ENCODE results near the gene SAE1.
A peak's percentile ranks its signal among the peaks of the same experiment; 100 is the strongest.
"Not testable (repeated sequence)": the region's sequence is repeated elsewhere in the genome, so short reads cannot be mapped to it uniquely, and the experiment has no call there.

Gene SAE1

DNA sequence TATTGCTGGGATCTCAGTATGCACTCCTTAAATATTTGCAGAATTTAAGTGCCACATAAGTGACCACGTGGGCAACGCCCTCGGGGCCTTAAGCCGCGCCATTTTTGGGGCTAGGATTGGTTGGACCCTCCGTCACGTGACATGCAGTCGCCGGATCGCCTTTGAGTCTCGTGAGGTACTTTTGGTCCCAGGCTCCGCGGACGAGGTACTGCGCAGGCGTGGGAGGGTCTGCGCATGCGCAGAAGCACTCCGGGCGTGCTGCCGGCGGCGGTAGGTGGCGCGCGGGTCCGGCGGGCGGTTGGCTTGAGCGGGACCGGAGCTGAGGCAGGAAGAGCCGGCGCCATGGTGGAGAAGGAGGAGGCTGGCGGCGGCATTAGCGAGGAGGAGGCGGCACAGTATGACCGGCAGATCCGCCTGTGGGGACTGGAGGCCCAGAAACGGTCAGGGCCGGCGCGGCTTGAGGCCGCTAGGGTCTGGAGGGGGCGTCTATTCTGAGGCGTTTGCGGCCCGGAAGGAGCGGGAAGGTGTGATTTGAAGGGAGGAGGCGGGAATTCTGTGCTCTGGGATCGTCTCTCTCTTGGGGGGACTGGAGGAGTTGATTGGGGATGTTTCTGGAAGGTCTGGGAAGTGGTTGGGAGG, at the start of gene SAE1:
TSS of gene SAE1 (plus strand) at position 247 of the 639 bp plus-strand sequence. CDS start at position 343, 96 bp downstream.
- DNase-seq: peak; percentile 87

DNA sequence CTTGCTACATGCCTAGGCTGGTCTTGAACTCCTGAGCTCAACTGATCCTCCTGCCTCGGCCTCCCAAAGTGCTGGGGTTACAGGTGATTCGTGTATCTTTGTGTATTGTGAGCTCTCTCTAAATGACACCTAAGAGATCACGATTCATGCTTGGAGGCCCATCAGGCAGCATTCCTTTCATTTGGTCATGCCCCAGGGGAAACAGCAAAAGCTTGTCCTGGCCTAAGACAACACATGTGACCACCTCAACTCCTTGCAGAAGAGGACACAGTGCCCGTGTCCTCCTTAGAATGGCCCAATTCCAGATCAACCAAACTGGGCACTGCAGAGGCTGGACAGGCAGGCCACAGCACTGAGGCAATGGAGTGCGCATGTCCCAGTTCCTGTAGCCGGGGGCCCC, 49.5 kb upstream of the SAE1 start:
- no peak for DNase-seq

DNA sequence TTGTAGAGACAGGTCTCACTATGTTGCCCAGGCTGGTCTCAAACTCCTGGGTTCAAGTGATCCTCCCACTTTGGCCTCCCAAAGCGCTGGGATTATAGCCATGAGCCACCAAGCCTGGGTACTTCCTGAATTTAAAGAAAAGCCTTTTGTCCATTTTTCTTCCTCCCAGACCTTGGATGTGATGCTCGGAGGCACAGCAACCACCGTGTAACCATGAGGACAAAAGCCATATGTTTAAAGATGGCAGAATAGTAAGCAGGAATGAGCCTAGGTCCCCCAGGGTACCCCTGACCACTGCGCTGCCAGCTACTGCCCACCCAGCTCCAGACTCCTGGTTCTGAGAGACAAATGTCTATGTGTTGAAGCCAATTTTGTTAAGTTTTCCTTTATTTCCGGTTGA, 48.1 kb upstream of the SAE1 start:
- no peak for DNase-seq

GRCh38 chr19:47084879-47085439, 45.7 kb upstream of the SAE1 start:
- no peak for DNase-seq

DNA sequence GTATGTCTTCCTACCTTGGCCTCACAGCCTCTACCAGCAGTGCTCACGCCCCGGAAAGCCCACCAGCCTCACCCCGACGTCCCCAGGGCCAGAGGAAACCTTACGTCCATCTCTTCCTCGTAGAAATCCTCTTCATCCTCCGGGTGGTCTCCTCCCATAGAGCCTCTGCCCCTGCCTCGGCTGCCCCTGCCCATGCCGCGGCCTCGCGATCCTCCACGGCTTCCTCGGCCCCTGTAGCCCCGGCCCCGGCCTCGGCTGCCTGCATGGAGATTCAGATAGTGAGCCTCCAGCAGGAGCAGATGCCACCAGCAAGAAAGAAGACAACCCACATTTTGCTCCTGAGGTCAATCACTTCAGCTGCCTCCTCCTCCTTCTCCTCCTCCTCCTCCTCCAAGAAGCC, 44.4 kb upstream of the SAE1 start:
- no peak for DNase-seq

- DNase-seq: no peak
Observed at GRCh38 chr19:47089767-47090350, 40.8 kb upstream of the SAE1 start.

- DNase-seq: no peak
Observed at GRCh38 chr19:47093254-47093653, 37.4 kb upstream of the SAE1 start.

- DNase-seq: no peak
Observed at GRCh38 chr19:47093841-47094240, 36.8 kb upstream of the SAE1 start.

GRCh38 chr19:47094557-47095475, 35.8 kb upstream of the SAE1 start:
- DNase-seq: peak; percentile 97

- peak; percentile 92 for DNase-seq
Observed at GRCh38 chr19:47095476-47096099, 35.0 kb upstream of the SAE1 start.

DNA sequence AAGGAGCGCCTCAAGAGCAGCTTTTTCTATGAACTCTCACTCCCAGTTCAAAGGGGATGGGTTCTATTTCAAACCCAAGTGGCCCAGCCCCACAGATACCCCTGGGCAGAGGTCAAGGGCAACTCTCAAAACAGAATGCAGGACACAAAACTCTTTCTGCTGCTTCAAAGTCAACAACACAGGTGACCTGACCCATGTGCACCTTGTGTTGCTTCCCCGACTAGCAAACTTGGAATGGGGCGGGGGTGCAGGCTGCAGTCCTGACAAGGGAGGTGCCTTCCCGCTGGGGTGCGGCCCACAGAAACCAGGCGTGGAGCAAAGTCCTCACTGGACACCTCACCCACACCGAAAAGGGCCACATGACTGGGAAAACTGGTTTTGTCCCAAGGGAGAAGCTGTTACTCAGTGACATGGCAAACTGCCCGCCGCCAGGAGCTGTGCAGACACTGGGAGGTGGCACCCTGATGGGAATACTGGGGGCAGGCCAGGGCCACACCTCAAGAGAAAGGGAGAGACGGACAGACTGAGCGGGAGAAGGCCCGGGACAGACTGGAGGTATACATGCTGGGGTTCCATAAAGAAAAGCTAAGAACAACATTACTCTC, 34.4 kb upstream of the SAE1 start:
- DNase-seq: no peak

- no peak for DNase-seq
Observed at GRCh38 chr19:47096721-47097120, 33.9 kb upstream of the SAE1 start.

DNA sequence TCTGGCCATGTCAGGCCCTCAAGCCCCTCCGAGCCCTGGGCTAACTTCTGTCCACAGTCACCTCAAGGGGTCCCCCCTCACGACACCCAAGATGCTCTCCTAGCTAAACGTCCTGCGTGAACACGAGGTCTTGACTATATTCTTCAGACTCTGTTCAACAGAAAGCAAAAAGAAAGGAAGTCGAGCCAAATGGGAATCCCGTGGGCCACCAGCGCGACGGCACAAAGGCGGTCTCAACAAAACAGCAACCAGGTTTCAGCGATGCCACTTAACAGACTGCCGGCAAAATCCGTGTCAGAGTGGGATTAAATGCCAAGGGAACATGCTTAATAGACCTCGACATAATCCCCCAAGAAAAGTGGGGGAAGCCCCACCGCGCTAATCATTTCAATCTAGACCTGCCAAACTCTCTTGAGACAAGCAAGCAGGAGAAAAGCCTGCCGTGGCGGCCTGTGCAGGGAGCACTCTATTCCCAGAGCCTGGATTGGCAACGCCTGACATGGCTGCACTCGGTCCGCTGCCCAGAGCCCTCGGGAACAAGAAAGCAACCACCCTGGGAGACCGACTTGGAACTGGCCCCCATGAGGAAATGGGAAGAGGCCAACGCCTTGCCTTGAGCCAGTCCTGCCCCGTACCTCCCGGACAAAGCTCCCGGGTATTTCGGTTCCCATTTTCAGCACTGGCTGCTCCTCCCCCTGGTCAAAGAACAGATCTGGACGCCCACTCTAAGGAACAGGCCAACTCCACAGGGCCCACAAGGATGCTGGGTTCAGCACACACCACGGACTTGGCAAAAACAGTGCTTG, 33.0 kb upstream of the SAE1 start:
- no peak for DNase-seq

DNA sequence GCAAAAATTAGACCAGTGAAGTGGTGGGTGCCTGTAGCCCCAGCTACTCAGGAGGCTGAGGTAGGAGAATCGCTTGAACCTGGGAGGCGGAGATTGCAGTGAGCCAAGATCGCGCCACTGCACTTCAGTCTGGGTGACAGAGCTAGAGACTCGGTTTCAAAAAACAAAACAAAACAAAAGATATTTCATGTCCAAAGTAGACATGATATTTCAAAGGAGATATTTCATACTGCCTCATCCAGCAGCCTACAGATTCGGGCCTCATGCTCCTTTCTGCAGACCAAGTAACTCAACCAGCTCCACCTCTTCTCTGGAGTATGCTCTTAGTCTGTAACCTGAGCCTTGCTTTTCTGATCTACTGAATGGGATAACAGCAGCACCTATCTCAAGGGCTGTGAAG, 32.0 kb upstream of the SAE1 start:
- DNase-seq: no peak

DNA sequence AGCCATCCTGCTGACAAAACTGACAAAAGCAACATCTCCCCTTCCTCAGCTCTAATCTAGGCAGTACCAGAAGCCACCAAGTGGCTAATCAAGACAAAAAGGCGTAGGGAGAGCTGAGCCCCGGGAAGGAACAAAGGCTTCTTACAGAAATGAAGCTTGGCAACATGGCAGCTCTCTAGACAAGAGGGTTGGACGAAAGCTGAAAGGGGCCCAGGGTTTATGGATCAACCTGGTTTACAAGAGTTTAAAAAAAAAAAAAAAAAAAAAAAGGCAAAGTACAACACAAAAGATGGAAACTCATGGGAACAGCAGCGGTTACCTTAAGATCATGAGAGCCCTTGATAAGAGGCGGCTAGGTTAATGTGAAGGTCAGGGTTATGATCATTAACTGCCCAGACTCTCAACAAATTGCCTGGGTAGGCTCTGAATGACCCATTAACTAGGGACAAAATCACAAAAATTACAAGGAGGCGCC, 31.0 kb upstream of the SAE1 start:
- no peak for DNase-seq

- DNase-seq: no peak
Observed at GRCh38 chr19:47100290-47100689, 30.3 kb upstream of the SAE1 start.

DNA sequence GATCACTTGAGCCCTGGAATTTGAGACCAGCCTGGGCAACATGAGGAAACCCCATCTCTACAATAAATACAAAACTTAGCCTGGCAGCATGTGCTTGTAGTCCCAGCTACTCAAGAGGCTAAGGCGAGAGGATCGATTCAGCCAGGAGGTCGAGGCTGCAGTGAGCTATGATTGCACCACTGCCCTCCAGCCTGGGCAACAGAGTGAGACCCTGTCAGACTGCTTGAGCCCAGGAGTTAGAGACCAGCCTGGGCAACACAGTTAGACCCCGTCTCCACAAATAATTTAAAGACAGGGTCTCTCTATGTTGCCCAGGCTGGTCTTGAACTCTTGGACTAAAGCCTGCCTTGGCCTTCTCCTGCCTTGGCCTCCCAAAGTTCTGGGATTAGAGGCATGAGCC, 29.5 kb upstream of the SAE1 start:
- DNase-seq: not testable (repeated sequence)

- DNase-seq: no peak
Observed at GRCh38 chr19:47102346-47103060, 28.1 kb upstream of the SAE1 start.

GRCh38 chr19:47104680-47105079, 26.0 kb upstream of the SAE1 start:
- no peak for DNase-seq

- no peak for DNase-seq
Observed at GRCh38 chr19:47105874-47106273, 24.8 kb upstream of the SAE1 start.

DNA sequence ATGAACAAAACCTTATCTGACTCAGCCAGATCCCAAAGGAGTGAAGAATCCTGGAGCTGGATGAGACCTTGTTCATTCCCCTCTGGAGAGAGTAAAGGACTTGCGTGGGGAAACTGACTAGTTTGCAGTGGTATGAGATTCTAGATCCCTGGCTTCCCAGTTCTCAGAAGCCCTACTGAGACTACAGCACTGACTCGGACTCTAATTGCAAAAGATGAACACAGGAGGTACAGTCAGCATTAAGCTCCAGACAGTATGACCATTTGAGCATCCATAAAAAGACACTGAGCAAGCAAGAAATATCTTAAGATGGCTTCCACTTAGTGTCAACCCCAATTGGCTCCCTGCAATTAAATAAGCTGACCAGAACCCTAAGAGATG, 23.8 kb upstream of the SAE1 start:
- no peak for DNase-seq

All from GF-D8 (cell line).